22Rv1 (cell line): Measurements from ENCODE around the gene GPC5.

Experiments used
- H3K27ac ChIP-seq: fragments of 450-650 bp; 2 replicates; pipeline ENCODE4 v1.5.1; 2017
- CTCF ChIP-seq: fragments of 450-650 bp; IDR thresholded peaks from 2 replicates; pipeline ENCODE4 v1.5.1; 2017; ENCODE audit warnings: mild to moderate bottlenecking
- ZFX ChIP-seq: fragments of 450-650 bp; IDR thresholded peaks from 2 replicates; pipeline ENCODE4 v1.6.1; 2017; ENCODE audit warnings: antibody characterized with exemption, borderline replicate concordance

Gene GPC5

GRCh38 chr13:92317066-92317465 is 918.6 kb downstream of the GPC5 start:
- no peak overlapping the region for H3K27ac ChIP-seq
- no peak for TF ChIP-seq ZFX
- TF ChIP-seq CTCF: no peak

GRCh38 chr13:92320323-92320722 is 921.9 kb downstream of the GPC5 start:
- TF ChIP-seq CTCF (no peak), ZFX (no peak)
- H3K27ac ChIP-seq: no peak overlapping the region

- TF ChIP-seq ZFX: no peak
- no peak for TF ChIP-seq CTCF
- no peak overlapping the region for H3K27ac ChIP-seq
Observed at GRCh38 chr13:92321174-92321573, 922.8 kb downstream of the GPC5 start.

- TF ChIP-seq CTCF (no peak), ZFX (no peak)
- no peak overlapping the region for H3K27ac ChIP-seq
Observed at GRCh38 chr13:92345627-92346026, 947.2 kb downstream of the GPC5 start.

GRCh38 chr13:92346046-92346445 is 947.6 kb downstream of the GPC5 start:
- no peak for TF ChIP-seq ZFX
- TF ChIP-seq CTCF: no peak
- H3K27ac ChIP-seq: no peak overlapping the region

- H3K27ac ChIP-seq: no peak overlapping the region
- TF ChIP-seq CTCF (no peak), ZFX (no peak)
Observed at GRCh38 chr13:92354583-92354982, 956.2 kb downstream of the GPC5 start.

- H3K27ac ChIP-seq: no peak overlapping the region
- TF ChIP-seq CTCF: peak; percentile 33
- no peak for TF ChIP-seq ZFX
Observed at GRCh38 chr13:92355213-92355612, 956.8 kb downstream of the GPC5 start.
